ENCODE results near the gene RCOR1.

Gene RCOR1

DNA sequence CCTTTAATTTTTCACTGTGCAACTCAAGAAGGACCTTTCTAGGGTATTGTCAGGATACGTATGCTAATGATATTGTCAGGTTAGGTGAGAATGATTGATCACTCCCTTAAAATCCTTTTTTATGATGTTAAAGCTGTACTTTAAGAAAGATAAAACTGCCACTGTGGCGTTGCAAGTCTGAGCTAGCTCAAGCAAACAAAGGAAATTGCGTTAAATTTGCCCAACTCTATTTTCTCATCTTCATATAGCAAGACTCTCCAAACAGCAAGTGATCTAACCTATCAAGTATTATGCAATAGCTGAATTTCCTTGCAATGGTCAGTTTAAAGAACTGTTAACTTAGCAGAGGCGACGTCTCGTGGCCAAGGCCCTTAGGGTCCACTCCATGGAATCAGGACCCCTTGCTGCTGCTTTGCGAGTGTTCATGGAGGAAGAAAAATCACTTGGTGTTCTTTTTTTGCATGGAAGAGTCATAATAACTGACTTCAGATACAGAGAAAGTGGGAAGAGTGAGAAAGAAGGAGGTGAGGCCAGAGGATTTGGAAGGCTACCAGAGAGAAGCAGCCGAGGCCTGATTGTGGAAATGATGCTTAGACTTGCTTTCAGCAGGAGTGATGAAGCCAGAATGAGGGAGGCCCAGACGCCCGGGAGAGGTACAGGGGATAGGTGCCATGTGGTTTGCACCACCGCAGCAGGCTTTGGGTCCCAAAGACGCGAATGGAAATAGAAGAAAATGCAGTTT is 187.3 kb downstream of the RCOR1 start:
- DNase-seq, result no peak

All from 8988T (cell line).